GM12891 (cell line): ENCODE data around the gene TBC1D22A.

ENCODE experiments used
- POLR2A ChIP-seq: IDR thresholded peaks from 2 replicates; pipeline ENCODE4 v1.6.1; 2011; ENCODE audit warnings: low read depth, low read length, control low read depth
- POLR2AphosphoS5 ChIP-seq: IDR thresholded peaks from 2 replicates; pipeline ENCODE4 v1.6.1; 2011; ENCODE audit warnings: low read depth, low read length, control low read depth

DNA sequence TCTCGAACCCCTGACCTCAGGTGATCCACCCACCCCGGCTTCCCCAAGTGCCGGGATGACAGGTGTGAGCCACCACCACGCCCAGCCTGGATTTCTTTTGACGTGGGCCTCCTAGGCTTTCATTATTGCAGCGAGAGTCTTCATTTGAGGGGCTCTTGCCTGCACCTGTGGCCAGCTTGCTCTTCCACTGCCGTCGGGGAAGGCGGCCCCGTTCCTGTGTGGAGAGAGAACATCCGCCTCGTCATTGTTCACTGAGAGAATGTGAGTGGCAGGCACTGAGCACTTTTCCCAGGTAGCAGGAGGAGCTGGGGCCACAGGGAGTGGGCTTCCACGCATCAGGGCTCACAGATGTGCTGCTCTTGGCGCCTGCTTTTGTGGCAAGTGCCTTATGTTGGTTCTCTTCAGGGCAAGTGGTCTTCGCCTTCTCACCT is 365.0 kb downstream of the TBC1D22A start:
- TF ChIP-seq POLR2AphosphoS5 (no peak), POLR2A (no peak)
